ENCODE measurements around the gene DCUN1D4. TPM values are rescaled to one million over a fixed set of nuclear protein-coding genes. Genes with fewer than 3 reads are reported as not detected.

DCUN1D4 gene
- total and polyA plus RNA-seq, 2 experiments from 2014 or later, result 17.3 to 39.9 TPM

- no peaks in the 10 kb centered on the region for H3K36me3 ChIP-seq (replicated peaks; ENCODE audit: insufficient read depth, low read depth)
- WGBS (ENCODE audit: low lambda C conversion rate, missing lambda C conversion rate), result 100% methylated on average over 1 of the region's 1 CpG
These were observed 22.8 kb downstream of the DCUN1D4 start for GRCh38 chr4:51865717-51866116.

GRCh38 chr4:51866835-51867234 lies 23.9 kb downstream of the DCUN1D4 start:
- Histone ChIP-seq H4K20me1 (ENCODE audit: insufficient read depth, poor library complexity, severe bottlenecking) (no peaks in the 10 kb centered on the region), H3K27me3 (no peaks in the 10 kb centered on the region), H3K27ac (no peak overlapping the region), H3K9me2 (replicated peaks; ENCODE audit: insufficient read depth) (no peaks in the 10 kb centered on the region), H3K36me3 (replicated peaks; ENCODE audit: insufficient read depth, low read depth) (no peaks in the 10 kb centered on the region), H3K4me1 (ENCODE audit: insufficient read depth) (no peaks in the 10 kb centered on the region), H3K9me3 (ENCODE audit: low read depth) (no peaks in the 10 kb centered on the region), H2AFZ (no peak overlapping the region), H3K79me2 (peaks cover 22% of the 10 kb centered on the region), H3K4me3 (no peak overlapping the region), H3K4me2 (no peak overlapping the region)
- no peak for DNase-seq (ENCODE audit: low spot score)
- 98% methylated on average over 7 of the region's 7 CpGs for WGBS (ENCODE audit: low lambda C conversion rate, missing lambda C conversion rate)
- TF ChIP-seq CTCF (IDR thresholded peaks at IDR 0.05; ENCODE audit: poor library complexity) (no peak), EZH2phosphoT487 (IDR thresholded peaks at IDR 0.05; ENCODE audit: low read depth, severe bottlenecking, unreplicated experiment) (no peak), EZH2 (IDR thresholded peaks at IDR 0.05; ENCODE audit: borderline replicate concordance) (no peak)

More at GRCh38 chr4:51865717-51866116, 22.8 kb downstream of the DCUN1D4 start:
- Histone ChIP-seq H2AFZ (no peak overlapping the region), H3K79me2 (peaks cover 33% of the 10 kb centered on the region), H3K27me3 (no peaks in the 10 kb centered on the region), H4K20me1 (ENCODE audit: insufficient read depth, poor library complexity, severe bottlenecking) (no peaks in the 10 kb centered on the region), H3K27ac (no peak overlapping the region), H3K4me1 (ENCODE audit: insufficient read depth) (no peaks in the 10 kb centered on the region), H3K9me2 (replicated peaks; ENCODE audit: insufficient read depth) (no peaks in the 10 kb centered on the region), H3K9me3 (ENCODE audit: low read depth) (no peaks in the 10 kb centered on the region), H3K4me3 (no peak overlapping the region), H3K4me2 (no peak overlapping the region)
- TF ChIP-seq CTCF (IDR thresholded peaks at IDR 0.05; ENCODE audit: poor library complexity), result no peak
- no peak for TF ChIP-seq EZH2phosphoT487 (IDR thresholded peaks at IDR 0.05; ENCODE audit: low read depth, severe bottlenecking, unreplicated experiment)
- TF ChIP-seq EZH2 (IDR thresholded peaks at IDR 0.05; ENCODE audit: borderline replicate concordance), result no peak
- no peak for DNase-seq (ENCODE audit: low spot score)

- Histone ChIP-seq H3K9me2 (replicated peaks; ENCODE audit: insufficient read depth) (no peaks in the 10 kb centered on the region), H3K36me3 (replicated peaks; ENCODE audit: insufficient read depth, low read depth) (no peaks in the 10 kb centered on the region), H3K4me2 (no peak overlapping the region), H3K4me3 (no peak overlapping the region), H4K20me1 (ENCODE audit: insufficient read depth, poor library complexity, severe bottlenecking) (no peaks in the 10 kb centered on the region), H3K27ac (no peak overlapping the region), H3K4me1 (ENCODE audit: insufficient read depth) (no peaks in the 10 kb centered on the region), H3K27me3 (no peaks in the 10 kb centered on the region), H2AFZ (no peak overlapping the region), H3K9me3 (ENCODE audit: low read depth) (no peaks in the 10 kb centered on the region), H3K79me2 (peaks cover 11% of the 10 kb centered on the region)
- no peak for TF ChIP-seq CTCF (IDR thresholded peaks at IDR 0.05; ENCODE audit: poor library complexity)
- TF ChIP-seq EZH2 (IDR thresholded peaks at IDR 0.05; ENCODE audit: borderline replicate concordance), result no peak
- no peak for TF ChIP-seq EZH2phosphoT487 (IDR thresholded peaks at IDR 0.05; ENCODE audit: low read depth, severe bottlenecking, unreplicated experiment)
- WGBS (ENCODE audit: low lambda C conversion rate, missing lambda C conversion rate), result 92% methylated on average over 16 of the region's 16 CpGs
- no peak for DNase-seq (ENCODE audit: low spot score)
These were observed 24.9 kb downstream of the DCUN1D4 start for GRCh38 chr4:51867689-51868448.

Measured in hepatocyte (in vitro differentiated cells).